ENCODE measurements around the gene ADM2.

- TF ChIP-seq CTCF (IDR thresholded peaks at IDR 0.05) (no peak), POLR2A (IDR thresholded peaks at IDR 0.05) (no peak), EP300 (IDR thresholded peaks at IDR 0.05) (no peak)
Measured at GRCh38 chr22:50456466-50457234, 24.7 kb upstream of the ADM2 start.
